GM21381 (cell line): ENCODE data around the gene ZNF497.
A peak's percentile ranks its signal among the peaks of the same experiment; 100 is the strongest.

Experiments used
- ATAC-seq: cut with Tn5 transposase; IDR thresholded peaks from one replicate; pipeline ENCODE4 v1.9.1; 2021; ENCODE audit warnings: mild to moderate bottlenecking, moderate library complexity; ENCODE audit not compliant: unreplicated experiment

ZNF497 gene

DNA sequence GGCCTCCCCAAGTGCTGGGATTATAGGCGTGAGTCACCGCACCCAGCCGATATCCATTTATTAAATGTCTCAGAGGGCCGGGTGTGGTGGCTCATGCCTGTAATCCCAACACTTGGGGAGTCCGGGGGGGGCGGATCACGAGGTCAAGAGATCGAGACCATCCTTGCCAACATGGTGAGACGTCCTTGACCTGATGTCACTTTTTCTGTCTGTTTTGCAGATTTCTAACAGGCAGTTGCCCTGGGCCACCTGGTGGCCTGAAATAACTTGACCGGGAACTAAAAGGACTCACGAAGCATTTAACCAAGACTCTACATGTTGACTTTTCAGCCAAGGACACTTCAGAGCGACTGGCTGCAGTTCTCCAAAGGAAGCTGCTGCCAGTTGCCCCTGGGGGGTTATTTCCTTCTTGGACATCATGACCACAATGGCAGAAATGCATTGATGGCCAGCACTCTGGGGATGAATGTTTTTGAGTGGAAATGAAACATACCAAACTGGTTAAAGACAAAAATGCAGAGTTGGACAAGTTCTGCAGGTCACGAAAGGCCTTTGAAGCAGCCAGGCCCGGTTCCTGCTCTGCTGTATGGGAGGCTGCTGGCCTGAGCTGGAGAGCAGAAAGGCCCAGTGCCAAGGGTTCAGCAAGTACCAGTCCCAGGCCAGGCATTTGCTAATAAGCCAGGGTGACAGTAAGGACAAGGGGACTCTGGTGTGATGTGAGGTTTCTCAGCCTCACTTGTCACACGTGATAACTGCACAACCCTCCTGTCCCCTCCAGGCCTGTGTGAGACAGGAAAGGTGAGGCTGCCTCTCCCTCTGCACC, 10.0 kb upstream of the ZNF497 start:
- no peak for ATAC-seq

DNA sequence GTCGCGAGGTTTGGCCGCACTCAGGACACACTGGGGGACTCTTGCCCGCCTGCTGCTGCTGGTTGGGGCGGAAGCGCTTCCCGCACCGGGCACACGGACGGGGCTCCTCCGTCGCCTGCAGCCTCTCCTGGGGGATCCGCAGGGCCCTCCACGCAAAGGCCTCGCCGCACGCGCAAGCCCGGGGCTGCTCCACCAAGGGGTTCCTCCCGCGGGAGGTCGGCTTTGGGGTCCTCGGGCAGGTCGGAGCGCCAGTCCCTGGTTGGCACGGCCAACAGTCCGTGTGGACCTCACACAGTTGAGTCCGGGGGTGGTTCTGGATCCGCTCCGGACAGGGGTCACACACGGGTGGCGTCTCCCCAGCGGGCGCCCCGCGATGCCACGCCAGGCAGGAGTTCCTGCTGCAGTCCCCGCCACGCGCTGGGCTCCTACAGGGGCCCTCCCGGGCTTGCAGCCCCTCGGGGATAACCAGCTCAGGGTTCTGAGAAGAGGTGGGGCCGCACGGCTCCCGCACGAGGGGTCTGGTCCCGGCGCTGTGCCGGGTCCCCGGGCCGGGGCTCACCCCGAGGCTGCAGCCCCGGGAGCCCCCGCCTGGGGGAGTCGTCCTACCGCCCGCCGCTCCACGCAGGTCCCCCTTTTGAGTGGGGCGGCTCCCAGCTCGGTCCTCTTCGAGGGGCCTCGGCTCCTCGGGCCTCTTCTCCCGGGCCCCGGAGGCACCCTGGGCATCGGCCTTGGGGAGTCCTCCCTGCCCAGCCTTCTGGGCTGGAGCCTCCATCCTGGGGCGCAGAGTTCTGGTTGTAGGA, 6.2 kb upstream of the ZNF497 start:
- ATAC-seq = no peak

DNA sequence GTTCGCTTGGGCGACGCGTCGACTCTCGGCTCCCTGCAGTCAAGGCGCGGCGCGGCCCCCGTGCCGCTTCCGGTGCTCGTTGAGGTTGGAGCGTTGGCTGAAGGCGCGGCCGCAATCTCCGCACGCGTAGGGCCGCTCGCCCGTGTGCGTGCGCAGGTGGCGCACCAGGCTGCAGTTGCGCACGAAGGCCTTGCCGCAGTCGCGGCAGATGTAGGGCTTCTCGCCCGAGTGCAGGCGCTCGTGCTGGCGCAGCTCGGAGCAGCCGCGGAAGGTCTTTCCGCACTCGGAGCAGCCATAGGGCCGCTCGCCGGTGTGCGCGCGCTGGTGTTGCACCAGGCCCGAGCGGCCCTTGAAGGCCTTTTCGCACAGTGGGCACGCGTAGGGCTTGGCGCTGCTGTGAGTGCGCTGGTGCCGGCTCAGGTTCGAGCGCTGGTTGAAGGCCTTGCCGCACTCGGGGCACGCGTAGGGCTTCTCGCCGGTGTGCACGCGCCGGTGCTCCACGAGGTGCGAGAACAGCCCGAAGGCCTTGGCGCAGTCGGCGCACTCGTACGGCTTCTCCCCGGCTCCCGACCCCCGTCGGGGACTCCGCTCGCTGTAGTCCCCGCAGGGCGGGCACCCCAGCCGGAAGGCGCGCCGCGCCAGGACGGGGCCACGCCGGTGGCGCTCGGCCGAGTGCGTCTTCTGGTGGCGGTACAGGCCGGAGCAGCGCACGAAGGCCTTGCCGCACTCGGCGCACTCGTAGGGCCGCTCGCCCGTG, 5.3 kb upstream of the ZNF497 start:
- no peak for ATAC-seq

DNA sequence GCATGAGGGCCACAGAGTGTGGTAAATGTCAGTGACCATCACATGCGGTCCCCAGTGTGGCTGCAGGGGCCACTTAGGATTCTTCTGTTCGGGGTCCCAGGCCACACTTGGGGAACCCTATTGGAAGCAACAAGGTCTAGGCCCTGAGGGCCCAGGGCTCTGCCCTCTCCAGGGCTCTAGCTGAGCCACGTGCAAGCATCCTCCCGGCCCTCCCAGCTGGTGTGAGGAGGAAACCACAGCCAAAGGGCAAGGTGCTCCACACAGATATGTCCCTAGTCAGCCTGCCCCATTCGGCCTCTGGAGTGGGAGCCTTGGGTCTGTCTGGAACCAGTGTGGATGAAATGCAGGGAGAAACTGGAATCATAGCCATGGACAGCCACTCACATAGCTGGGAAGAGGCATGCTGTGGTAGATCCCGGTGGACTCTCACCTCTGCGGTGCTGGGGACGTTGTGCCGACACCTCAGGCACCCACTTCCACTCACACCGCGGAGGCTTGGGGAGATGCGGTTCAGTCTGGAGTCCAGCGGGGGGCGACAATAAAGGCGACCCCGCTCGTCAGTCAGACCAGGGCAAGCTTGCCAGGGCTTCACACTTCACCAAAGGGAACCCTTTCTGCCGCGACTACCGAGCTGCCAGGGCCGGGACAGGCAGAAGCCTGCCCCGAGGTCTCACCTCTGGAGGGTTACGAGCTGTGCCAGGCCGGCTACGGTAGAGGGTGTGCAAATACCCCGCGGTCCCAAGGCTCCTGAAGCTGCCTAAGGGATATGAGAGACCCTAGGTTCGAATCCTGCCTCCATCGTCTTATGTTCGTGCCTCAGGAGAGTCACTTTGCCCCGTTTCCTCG, 4.3 kb upstream of the ZNF497 start:
- no peak for ATAC-seq

DNA sequence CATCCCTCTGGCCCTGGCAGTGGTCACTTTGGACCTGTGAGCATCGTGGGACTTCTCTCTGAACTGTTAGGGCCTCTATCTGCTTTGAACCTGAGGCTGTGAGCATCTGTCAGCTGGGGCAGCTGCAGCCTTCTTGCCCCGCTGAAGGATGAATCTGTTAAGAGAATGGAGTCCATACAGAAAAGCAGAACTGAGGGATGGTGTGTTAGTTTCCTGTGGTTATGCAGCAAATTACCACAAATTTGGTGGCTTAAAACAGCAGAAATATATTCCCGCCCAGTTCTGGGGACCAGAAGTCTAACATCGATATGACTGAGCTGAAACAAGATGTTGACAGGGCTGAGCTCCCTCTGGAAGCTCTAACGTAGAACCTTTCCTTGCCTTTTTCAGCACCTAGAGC, 1.6 kb upstream of the ZNF497 start:
- no peak for ATAC-seq

DNA sequence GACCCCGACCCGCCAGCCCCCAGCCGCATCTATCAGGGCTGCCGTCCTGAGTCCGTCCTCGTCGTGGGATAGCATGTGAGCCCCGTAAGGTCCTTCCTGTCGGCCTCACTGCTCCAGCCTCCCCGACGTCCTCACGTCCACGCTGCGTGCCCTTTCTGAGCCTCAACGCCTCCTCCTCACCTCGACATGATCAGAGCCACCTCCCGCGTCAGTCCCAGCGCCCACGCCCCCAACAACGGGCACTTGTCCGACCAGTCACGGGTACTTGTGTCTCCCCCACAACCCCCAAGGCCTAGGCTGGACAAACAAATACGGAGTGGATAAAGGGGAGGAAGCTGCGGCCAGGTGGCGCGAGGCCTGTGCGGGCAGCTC, 665 bp downstream of the ZNF497 start:
- peak; percentile 15 for ATAC-seq

DNA sequence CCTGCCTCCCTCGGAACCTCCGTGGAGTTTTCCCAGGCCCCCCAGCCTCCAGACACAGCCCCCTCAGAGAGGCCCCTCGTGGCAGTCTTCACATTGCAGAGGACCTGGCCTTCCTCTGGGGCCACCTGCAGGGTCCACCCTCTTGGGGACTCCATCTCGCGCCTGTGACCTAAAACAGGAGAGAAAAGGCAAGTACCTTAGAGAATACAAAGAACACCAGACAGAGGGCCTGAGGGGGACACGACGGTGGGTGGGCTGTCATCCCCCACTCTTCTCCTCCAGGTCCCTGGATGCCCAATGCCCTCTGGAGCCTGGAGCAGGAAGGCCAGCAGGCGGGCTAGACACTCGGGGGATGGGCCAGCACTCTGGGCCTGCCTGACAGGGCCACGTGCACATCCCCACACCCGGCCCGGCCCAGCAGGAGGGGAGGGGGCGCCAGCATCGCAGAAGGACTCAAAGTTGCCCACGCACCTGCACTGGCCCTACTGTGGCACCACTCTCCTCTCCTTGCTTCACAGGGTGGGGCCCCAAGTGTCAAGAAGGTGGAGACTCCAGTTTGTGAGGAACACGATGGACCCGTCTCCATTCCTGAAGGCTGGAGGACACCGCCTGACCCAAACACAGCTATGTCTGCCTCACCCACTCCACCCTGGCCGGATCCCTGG, 4.9 kb downstream of the ZNF497 start:
- no peak for ATAC-seq

DNA sequence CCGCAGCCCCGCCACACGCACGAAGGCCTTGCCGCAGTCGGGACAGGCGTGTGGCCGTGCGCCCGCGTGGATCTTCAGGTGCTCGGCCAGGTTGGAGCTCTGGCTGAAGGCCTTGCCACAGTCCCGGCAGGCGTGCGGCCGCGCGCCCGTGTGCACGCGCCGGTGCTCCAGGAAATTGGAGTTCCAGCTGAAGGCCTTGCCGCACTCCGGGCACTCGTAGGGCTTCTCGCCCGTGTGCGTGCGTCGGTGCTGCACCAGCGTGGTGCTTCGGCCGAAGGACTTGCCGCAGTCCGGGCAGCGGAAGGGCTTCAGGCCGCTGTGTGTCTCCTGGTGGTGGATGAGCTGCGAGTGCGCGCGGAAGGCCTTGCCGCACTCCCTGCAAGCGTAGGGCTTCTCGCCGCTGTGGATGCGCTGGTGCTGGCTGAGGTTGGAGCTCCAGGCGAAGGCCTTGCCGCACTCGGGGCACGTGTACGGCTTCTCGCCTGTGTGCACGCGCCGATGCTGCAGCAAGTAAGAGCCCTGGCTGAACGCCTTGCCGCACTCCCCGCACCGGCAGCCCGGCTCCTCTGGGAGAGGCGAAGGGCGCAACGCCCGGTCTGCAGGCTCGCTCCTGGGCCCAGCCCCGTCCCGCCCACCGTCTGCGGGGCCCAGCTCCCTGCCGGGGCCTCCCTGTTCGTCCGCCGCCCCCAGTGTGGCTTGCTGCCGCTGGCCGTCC, 5.6 kb downstream of the ZNF497 start:
- no peak for ATAC-seq

DNA sequence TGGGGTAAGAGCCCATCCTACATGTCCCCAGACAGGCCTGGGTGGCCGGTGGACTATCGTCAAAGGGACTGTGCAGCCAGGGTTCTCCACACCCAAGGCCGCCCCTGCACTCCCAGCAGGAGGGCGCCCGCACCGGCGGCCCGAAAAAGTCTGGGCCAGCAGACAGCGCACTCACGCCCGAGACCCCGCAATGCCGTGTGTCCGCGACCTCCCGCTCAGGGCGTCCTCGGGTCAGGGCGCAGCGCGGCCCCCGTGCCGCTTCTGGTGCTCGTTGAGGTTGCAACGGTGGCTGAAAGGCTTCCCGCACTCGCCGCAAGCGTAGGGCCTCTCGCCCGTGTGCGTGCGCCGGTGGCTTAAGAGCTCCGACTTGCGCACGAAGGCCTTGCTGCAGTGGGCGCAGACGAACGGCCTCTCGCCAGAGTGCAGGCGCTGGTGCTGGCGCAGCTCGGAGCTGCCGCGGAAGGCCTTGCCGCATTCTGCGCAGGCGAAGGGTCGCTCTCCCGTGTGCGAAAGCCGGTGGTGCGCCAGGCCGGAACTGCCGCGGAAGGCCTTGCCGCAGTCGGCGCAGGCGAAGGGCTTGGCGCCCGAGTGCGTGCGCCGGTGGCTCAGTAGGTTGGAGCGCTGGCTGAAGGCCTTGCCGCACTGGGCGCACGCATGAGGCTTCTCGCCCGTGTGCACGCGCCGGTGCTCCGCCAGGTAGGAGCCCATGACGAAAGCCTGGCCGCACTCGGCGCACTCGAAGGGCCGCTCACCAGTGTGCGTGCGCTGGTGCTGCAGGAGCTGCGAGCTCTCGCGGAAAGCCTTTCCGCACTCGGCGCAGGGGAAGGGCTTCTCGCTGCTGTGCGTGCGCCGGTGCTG, 6.4 kb downstream of the ZNF497 start:
- ATAC-seq = no peak

DNA sequence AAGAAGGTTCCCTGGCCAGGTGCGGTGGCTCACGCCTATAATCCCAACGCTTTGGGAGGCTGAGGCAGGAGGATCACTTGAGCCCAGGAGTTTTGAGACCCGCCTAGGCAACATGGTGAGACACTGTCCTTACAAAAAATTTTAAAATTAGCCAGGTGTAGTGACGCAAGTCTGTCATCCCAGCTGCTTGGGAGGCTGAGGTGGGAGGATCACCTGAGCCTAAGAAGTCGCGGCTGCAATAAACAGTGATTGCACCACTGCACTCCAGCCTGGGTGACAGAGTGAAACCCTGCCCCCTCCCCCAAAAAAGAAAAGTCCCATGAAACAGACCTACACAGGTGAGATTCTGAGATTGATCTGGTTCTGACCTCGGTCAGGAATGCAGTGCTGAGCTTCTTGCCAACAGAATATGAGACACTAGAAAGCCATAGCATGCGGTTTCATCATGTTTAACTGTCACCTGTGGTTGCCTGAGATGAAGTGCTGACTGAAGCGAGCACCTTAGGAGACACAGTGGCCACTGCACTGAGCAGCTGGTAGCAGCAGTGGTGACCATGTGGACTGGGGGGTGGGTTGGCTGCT, 7.2 kb downstream of the ZNF497 start:
- ATAC-seq = no peak

DNA sequence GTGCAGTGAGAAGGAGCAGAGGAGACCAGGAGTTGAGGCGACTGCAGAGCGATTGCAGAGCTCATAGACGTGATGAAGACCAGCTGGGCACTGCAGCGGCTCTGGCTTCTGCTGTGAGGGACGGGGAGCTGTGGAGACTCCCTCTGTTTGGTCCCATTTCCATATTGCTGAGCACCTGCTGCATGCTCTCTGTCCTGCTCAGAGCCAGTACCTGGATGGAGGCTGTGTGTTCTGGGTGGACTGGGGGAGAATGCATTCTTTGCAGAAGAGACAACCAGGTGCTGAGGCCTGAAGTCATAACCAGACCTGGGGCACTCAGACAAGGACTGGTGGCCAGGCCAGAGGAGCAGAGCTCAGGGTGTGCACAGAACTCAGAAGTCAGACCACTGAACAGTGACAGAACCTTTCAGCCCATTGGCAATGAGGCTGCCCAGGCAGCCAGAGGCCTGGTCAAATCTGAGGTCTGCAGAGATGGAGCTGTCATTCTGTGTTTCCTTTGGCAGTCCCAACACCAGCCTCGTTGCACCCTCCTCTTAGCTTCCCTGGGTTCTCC, 8.0 kb downstream of the ZNF497 start:
- ATAC-seq = no peak

DNA sequence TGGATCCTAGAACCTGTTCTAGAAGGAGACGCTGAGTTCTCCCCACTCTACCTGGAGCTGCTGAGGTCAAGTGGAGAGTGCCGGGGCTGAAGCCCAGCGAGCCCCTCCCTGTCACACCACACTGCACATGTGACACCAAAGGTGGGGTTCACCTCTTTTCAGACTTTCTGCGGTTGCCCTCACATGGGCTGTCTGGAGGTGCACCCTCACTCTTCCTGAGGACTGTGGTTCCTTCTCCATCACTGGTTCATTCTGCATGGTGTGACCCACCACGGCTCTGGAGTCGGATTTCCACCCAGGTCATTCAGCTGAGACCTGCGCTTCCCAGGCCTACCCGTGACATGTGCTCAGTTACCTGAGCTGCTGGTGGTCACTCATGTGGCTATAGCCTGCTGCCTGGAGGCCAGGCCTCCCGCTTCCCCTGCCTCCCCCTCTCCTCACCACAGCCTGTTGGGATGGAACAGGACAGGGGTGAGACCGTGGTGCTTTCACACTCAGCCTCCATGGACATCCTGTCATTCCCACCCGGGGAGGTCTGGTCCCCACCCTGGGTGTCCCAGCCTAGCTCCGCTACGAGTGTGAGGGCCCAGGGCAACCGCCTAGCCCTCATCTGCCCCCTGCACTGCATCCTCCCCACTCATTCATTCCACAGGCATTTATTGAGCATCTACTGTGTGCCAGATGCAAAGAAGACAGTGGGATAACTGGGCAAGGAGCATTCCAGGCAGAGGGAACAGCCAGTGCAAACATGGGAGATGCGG, 8.7 kb downstream of the ZNF497 start:
- ATAC-seq = no peak

DNA sequence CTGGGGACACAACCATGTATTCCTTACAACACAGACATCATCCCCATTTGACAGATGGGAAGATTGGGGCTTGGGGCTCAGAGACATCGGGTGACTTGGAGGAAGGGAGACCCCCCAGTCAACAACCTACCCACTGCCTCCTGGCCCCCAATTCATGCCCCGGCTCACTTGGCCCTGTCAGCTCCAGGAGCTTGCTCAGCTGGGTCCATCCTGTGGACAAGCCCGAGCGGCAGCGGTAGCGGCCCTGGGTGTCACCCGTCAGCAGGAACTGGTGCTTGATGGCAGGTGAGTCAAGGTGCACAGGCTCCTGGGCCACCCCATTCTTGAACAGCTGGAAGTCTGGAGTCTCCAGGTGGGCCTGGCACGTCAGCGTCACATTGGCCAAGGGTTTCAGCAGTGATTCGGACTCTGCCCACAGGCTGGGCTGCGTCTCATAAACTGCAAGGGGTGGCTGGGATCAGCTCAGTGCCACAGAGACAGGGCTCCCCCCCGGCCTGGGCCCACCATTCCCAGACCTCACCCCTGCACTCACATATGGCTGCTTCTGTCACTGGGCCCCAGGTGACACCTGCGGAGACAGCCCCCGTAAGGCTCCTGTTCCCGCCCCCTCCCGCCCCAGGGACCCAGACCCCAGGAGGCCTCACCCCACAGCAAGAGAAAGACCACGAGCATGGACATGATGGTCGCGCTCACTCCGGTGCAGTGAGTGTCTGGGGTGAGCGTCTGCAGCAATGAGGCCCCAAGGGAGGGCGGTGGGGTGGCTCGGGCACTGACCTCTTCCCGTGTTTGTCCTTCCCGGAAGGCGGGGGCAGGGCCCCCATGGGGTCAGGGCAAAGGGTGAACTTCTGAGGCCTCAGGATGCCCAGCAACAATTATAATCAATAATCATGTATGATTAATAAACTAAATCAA, 9.5 kb downstream of the ZNF497 start, which contains the start of gene A1BG:
Gene A1BG, minus strand, starts transcription at position 733 of the 912 bp plus-strand sequence. Its CDS starts 55 bp downstream, at position 678.
- ATAC-seq = no peak

DNA sequence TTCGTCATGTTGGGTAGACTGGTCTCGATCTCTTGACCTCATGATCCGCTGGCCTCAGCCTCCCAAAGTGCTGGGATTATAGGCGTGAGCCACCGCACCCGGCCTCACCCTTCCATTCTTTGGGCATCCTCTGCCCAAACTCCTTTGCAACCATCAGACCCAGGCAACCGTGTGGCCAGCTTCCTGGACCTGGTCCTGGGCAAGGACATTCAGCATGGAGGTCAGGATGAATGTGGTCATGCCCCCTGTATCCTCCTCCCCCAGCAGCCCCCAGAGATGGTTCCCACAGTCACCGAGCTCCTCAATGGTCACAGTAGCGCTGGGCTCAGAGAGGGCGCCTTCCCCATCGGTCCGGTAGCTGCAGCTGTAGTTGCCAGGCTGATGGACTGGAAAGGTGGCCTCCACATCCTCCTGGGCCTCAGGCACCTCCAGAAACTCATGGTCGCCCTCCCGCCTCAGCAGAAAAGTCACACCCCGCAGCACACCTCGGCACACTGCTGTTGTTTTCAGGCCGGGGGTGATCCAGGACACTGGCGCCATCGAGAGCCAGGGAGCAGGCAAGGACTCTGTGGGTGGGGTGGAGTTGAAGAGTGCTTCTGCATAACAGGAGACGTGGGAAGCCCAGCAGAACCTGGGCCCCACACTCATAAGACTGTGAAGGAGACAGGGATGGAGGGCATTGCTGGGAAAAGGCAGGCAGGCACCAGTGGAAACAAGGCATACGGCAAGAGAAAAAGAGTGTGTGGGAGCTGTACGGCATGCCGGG, 10.4 kb downstream of the ZNF497 start:
- ATAC-seq = no peak

DNA sequence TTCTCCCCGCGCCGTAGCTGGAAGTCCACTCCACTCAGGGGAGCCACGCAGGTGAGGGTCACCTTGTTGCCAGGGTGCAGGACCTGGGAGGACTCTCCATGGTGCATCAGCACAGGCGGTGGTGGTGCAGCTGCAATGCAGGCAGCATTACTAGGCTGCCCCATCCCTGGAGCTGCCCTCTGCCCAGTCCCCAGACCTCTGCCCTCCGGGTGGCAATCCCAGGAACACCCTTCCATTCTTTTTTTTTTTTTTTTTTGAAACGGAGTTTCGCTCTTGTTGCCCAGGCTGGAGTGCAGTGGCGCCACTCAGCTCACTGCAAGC, 11.0 kb downstream of the ZNF497 start:
- no peak for ATAC-seq
